NCI-H1048 (cell line): ENCODE measurements around the gene SPATA13.

Source experiments
- DNase-seq: peaks from one replicate; lab custom pipeline; 2025; lab: John Stamatoyannopoulos, UW

The SPATA13 gene

GRCh38 chr13:24141333-24141910 is 19.1 kb upstream of the SPATA13 start:
- no peak for DNase-seq

GRCh38 chr13:24142453-24142852 is 18.1 kb upstream of the SPATA13 start:
- no peak for DNase-seq

- no peak for DNase-seq
Measured at GRCh38 chr13:24142886-24143285, 17.6 kb upstream of the SPATA13 start.

- no peak for DNase-seq
Measured at GRCh38 chr13:24145240-24145639, 15.3 kb upstream of the SPATA13 start.

GRCh38 chr13:24145674-24146073 is 14.8 kb upstream of the SPATA13 start:
- no peak for DNase-seq

GRCh38 chr13:24146961-24147569 is 13.5 kb upstream of the SPATA13 start:
- DNase-seq: no peak

GRCh38 chr13:24147570-24147963 is 13.0 kb upstream of the SPATA13 start:
- DNase-seq: no peak

GRCh38 chr13:24148414-24149235 is 11.9 kb upstream of the SPATA13 start:
- peak; percentile 15 for DNase-seq

DNA sequence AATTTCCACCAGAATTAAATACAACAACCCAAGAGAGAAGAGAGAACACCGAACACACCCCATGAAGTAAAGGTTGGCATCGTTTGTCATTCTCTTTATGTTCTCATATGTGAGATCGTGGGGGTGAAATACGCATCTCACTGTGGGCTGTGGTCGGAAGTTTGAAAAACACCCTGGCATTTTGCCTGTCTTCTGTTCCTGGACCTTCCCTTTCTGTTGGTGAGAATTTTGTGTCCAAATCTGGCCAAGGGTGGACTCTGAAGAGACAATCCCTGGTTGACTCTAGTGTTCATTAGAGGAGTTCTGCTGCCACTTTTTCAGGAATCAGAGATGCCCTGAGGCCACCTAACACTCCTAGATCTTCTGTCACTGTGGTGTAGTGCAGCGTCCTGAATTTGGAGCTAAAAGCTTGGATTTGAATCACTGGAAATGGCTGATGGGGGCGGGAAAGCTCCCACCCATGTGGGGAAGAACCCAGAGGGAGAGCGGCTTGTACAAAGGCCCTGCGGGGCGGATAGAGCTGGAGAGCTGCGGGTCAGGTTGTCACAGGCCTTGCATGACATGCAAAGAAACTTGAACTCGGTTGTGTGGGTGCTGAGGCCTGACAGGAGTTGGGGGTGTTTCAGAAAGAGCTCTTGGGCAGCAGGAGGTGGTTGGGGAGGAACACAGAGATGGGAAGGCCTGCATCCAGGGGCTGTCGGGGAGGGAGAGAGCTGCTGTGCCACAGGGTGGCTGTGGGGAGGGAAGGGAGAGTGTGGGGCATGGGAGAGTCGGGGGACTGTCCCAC is 11.1 kb upstream of the SPATA13 start:
- no peak for DNase-seq

DNA sequence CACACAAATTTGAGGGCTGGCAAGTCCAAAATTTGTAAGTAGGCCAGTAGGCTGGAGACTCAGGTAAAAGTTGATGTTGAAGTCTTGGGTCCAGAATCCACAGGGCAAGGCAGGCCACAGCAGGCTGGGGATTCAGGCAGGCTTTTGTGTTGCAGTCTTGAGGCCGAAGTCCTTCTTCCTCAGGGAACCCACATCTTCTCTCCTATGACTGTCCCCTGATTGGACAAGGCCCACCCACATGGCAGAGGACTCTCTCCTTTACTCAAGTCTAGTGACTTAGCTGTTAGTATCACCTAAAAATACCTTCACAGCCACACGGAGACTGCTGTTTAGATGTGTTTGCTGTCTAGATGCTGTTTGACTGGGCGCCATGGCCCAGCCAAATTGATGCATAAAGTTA is 9.9 kb upstream of the SPATA13 start:
- DNase-seq: no peak

DNA sequence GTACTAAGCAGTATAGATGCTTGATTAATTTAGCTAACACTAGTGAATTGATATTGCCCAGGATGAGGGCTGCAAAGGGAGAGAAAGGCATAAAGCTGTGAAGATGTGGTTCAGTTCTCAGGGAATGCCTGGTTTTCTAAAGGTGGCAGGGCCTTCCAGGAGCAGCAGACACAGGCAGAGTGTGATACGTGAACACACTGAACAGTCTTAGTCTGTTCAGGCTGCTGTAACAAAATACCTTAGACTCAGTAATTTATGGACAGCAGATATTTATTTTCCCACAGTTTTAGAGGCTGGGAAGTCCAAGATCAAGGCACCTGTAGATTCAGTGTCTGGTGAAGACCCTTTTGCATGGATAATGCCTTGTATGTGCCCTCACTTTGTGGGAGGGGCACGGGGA is 8.7 kb upstream of the SPATA13 start:
- DNase-seq: no peak

GRCh38 chr13:24152292-24153214 is 8.0 kb upstream of the SPATA13 start:
- no peak for DNase-seq

GRCh38 chr13:24153347-24153746 is 7.2 kb upstream of the SPATA13 start:
- no peak for DNase-seq

- DNase-seq: no peak
Measured at GRCh38 chr13:24153979-24154701, 6.4 kb upstream of the SPATA13 start.

- DNase-seq: no peak
Measured at GRCh38 chr13:24159357-24159756, 1.2 kb upstream of the SPATA13 start.

- no peak for DNase-seq
Measured at GRCh38 chr13:24161010-24161775, 673 bp downstream of the SPATA13 start.

DNA sequence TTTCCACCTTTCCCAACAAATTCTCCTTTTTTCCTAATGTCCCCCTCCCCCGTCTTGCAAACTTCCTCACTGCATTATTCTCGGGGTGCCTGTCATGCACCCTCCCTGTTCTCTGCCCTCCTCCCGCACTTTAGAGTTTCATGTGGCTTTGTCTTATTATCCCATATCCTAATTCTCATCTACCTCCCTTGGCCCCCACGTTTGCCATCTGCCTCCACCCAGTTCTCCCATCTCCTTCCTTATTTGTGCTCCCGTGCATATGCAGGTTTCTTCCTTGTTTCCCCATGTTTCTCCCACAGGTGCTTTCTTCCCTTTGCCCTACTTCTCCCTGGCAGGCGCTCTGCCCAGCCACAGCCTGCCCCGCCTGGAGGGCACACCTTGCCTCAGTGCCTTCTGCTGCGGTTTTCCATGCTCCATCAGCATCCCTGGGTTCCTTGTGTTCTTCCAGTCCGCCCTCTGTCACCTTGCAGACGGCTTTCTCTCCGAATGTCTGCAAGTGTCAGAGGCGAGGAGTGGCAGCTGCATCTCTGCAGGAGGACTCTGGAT is 1.5 kb downstream of the SPATA13 start:
- DNase-seq: no peak

- no peak for DNase-seq
Measured at GRCh38 chr13:24162604-24163003, 2.1 kb downstream of the SPATA13 start.

GRCh38 chr13:24165746-24166145 is 5.2 kb downstream of the SPATA13 start:
- no peak for DNase-seq

DNA sequence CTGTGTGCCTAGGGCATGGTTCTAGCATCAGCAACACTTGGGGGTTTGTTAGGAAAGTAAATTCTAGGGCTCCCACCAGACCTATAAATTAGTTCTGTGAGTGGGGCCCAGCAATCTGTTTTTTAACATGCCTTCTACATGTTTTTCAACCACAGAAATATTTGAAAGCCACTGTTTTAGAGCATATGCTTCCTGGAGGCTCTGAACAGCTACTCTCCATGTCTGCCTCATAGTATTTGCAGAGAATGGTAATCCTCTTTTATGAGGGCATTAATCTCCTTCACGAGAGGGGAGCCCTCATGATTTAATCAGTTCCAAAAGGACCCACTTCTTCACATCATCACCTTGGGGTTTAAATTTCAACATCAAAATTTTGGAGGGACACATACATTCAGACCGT is 6.0 kb downstream of the SPATA13 start:
- DNase-seq: no peak
